Measurements from ENCODE around the gene LSR.

DNA sequence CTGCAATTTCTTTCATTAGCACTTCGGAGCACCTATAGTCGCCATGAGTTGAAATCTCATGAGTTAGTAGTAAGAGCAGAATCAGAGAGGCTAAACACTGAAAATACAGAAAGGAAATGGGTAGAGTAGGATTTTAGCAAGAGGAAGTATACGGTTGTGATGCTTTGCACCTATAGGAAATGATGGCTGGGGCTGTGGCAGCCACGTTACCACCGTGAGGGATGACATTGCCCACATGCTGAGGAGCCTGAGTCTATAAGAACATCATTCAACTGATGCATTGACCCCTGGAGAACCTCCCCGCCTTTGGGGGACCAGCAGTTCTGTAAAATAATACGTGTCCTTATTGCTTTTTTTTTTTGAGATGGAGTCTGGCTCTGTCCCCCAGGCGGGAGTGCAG lies 40.7 kb upstream of the LSR start:
- TF ChIP-seq, protein P1, sequence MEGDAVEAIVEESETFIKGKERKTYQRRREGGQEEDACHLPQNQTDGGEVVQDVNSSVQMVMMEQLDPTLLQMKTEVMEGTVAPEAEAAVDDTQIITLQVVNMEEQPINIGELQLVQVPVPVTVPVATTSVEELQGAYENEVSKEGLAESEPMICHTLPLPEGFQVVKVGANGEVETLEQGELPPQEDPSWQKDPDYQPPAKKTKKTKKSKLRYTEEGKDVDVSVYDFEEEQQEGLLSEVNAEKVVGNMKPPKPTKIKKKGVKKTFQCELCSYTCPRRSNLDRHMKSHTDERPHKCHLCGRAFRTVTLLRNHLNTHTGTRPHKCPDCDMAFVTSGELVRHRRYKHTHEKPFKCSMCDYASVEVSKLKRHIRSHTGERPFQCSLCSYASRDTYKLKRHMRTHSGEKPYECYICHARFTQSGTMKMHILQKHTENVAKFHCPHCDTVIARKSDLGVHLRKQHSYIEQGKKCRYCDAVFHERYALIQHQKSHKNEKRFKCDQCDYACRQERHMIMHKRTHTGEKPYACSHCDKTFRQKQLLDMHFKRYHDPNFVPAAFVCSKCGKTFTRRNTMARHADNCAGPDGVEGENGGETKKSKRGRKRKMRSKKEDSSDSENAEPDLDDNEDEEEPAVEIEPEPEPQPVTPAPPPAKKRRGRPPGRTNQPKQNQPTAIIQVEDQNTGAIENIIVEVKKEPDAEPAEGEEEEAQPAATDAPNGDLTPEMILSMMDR (IDR thresholded peaks at IDR 0.05), result no peak
- TF ChIP-seq ZFX (IDR thresholded peaks at IDR 0.05; ENCODE audit: borderline replicate concordance), result no peak

Data from 22Rv1 (cell line).